8988T (cell line): ENCODE data around the gene PIP5K1B.

Source experiments
- DNase-seq: peaks from one replicate; pipeline ENCODE4 v3.0.0; 2011

The PIP5K1B gene

DNA sequence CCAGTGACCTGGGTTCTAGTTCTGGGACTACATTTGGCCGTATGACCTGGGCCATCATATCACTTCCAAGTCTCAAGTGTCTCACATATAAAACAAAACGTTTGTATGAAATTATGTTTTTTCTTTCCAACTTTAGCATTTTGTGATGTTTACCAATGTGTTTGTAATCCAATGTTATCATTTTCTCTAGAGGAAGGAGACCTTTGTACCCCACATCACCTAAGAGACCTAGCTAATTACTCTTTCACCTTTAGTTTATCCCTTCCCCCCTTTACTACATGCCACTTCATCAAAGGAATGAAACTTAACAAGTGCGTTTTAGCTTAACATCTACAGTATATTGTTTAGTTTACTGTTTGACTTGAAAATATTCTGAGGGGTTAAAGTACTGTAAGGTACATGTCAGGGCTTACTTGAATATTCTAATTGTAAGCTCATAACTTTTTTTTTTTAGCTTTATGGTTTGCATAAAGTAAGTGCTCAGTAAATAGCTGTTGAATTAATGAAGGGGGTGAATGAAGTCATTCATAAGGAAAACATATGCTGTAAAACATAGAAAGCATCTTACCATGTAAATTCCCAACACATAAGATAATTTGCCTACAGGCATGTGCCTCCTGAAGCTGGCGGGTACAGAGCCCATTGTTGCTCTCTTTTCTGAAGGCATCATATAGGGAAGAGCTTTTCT, 2.9 kb downstream of the PIP5K1B start:
- DNase-seq, result no peak

DNA sequence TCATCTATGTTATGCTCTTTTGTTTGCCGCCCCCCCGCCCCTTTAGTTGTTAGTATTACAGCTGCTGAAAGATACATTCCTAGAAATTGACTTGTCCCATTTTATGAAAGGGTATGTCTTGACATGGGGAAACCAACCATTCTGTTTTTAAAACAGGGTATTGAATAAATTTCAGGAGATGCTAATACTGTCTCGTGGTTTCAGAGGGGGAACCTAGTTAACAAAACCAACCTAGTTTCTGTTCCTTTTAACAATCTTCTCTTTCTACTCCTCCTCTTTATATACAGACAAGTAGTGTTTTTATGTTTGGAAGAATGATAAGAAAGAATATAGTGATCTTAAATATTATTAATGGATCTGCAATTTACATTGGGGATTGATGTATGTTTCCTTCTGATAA, 3.5 kb downstream of the PIP5K1B start:
- no peak for DNase-seq

DNA sequence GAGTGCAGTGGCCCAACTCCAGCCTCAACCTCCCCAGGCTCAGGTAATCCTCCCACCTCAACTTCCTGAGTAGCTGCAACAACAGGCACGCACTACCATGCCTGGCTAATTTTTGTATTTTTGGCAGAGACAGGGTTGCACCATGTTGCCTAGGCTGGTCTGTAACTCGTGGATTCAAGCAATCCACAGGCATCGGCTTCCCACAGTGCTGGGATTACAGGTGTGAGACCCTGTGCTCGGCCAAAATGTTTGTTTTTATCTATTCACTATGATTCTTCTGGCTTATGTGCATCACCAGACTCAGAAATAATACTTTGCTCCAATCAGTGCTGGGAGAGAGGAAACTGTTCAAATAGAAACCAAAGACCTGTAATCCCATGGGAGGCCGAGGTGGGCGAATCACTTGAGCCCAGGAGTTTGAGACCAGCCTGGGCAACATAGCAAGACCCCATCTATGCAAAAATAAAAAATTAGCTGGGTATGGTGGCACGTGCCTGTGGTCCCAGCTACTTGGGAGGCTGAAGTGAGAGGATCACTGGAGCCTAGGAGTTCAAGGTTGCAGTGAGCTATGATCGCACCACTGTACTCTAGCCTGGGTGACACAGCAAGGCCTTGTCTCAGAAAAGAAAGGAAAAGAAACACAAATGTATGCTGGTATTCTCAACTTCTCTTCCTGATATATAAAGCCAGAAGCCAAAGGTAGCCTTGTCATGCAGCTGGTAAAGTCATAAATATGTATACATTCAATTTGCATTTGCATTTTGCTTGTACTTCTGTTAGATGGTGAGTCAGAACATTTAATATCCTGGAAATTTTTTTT, 4.5 kb downstream of the PIP5K1B start:
- DNase-seq, result no peak

GRCh38 chr9:68710111-68710471, 5.1 kb downstream of the PIP5K1B start:
- no peak for DNase-seq

DNA sequence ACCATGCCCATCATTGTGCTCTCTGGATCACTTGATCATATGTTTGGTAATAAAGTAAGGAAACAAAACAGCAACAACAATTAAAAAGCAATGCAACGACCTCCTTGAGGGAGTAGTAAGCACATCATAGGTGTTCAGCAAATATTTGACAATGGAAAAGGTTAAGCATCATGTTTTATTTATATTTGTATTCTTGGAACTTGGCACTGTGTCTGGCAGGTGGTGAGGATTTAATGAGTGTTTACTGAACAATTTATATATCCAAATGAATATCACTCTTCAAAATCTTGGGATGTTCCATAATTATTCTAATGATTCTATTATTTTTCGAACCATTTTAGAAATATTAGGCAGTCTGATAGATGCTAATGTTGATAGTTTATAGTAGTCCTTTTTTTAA, 6.2 kb downstream of the PIP5K1B start:
- DNase-seq, result no peak

DNA sequence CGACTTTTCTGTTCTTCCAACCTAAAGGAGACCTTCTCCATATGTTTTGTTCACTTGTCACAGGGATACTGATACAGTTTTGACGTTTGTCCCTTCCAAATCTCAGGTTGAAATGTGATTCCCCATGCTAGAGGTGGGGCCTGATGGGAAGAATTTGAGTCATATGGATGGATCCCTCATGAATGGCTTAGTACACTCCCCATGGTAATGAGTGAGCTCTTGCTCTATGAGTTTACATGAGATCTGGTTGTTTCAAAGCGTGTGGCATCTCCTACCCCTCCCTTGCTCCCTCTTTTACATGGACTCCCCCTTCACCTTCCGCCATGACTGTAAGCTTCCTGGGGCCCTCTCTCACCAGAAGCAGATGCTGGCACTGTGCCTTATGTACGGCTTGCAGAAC, 6.9 kb downstream of the PIP5K1B start:
- DNase-seq, result no peak

GRCh38 chr9:68714416-68715180, 9.6 kb downstream of the PIP5K1B start:
- DNase-seq, result no peak

- no peak for DNase-seq
Observed at GRCh38 chr9:68715181-68715456, 10.1 kb downstream of the PIP5K1B start.

DNA sequence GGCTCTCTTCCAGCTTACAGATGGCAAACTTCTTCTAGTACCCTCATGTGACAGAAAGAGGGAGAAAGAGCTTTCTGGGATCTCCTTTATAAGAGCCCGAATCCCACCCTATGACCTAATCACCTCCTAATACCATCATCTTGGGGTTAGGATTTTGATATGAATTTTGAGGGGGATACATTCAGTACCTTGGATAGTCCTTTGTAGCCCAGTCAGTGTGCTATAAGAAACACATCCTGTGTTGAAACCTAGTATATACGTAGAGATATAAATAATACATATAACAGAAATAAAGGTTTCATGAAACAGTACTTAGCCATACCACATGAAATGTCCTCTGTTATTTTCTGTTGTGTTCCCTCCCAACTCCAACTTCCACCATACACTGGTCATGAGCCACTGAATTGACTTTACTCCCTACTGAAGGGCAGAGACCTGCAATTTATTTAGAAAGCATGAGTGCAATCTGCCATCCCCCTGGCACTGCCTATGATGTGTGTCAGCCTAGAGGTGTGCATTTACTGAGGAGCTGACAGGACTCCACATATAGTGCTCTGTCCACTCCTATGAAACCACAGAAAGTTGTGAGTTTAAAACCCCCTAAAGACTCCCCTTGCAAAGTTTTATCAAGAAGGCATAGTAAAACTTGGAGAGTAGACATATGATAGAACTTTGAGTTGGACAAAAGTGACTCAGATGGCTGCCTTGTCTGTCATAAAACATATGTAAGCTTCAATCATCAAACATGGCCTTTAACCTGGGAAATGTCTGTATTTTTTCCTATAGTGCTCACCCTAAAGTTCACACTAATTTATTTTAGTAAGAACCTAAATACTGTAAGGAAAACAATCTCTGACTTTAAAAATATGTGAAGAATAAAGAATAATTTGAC, 12.8 kb downstream of the PIP5K1B start:
- DNase-seq, result no peak

DNA sequence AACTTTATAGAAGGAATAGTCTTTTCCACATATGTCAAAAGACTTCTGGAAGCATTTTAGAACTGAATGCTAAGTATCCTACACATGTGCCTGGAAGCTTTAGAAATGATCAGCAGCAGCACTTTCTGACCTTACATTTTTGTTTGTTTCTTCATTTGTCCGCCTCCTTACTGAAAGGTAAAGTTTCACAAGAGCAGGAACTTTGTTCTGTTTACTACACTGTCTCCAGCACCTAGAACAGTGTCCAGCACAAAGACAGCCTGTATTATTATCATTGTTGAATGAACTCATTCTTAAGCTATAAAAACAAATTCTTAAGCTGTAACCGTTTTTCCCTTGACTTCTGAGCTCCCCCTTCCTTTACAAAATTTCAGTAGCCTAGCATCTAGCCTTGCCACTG, 14.8 kb downstream of the PIP5K1B start:
- DNase-seq, result no peak

DNA sequence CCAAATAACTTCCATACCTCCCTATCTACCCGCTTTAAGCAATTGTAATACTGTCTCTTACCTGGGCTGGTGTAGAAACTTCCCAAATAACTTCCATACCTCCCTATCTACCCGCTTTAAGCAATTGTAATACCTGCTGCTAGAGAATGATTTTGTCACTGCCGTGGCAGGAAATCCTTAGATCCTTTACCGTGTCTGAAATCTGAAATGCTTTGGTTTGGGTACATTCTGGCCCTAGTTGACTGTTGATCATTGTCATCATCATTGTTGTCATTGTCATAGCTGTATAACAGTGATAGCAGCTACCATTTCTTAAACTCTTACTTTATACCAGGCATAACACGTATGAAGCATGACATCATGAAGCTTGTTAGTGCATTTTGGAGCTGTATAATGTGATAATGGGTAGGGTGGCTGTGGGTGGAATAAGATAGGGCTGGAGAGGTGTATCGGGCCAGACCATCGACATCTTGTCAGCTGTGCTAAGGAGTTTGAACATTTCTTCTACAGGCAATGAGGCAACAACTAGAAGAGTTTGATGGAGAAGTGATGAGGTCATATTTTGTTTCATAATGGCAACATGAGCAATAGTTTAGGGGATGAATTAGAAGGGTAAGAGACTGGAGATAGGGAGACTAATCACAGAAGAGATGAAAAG, 15.7 kb downstream of the PIP5K1B start:
- DNase-seq, result no peak

DNA sequence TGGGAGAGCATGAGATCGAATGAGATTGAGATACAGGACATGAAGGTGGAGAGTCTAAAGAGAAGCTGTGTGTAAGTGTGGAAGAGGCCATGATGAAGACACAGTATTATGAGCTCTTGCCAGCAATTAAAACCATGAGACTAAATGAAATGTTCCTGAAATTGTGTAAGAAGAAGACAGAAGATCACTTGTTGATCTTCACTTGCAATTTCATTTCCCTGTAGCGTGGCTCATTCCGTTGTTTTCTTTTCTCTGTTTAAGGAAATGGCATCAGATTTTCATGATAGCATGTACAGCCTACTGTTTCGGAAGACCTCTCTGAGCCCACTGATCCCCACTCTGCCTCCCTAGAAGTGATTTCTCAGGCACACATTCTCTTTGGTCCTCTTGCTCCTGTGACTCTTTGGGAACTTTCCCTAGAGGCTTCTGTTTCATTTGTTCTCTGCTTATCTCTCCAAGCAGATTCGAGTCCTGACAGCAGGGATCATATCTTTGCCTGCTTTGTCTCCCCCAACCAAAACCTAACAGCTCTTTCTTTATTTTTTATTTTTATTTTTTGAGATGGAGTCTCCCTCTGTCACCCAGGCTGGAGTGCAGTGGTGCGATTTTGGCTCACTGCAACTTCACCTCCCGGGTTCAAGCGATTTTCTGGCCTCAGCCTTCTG, 16.8 kb downstream of the PIP5K1B start:
- no peak for DNase-seq

GRCh38 chr9:68725070-68725469, 20.0 kb downstream of the PIP5K1B start:
- no peak for DNase-seq

DNA sequence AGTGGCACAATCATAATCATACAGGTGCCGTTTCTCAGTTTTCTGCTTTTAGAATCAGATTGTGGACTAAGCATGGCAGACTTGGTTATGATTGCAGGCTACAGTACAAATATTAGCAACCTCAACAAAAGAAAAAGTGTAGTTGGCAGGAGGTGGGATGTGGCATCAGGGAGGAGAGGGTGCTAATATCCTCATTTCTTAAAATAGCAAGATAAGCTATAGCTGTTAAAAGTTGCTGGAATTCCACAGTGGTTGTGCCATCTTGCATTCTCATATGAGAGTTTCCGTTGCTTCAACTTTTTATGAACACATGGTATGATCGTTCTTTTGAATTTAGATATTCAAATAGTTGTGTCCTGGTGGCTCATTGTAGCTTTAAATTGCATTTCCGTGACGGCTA, 21.4 kb downstream of the PIP5K1B start:
- DNase-seq, result no peak

- DNase-seq, result no peak
Observed at GRCh38 chr9:68727636-68728035, 22.6 kb downstream of the PIP5K1B start.

GRCh38 chr9:68728731-68729130, 23.7 kb downstream of the PIP5K1B start:
- no peak for DNase-seq

DNA sequence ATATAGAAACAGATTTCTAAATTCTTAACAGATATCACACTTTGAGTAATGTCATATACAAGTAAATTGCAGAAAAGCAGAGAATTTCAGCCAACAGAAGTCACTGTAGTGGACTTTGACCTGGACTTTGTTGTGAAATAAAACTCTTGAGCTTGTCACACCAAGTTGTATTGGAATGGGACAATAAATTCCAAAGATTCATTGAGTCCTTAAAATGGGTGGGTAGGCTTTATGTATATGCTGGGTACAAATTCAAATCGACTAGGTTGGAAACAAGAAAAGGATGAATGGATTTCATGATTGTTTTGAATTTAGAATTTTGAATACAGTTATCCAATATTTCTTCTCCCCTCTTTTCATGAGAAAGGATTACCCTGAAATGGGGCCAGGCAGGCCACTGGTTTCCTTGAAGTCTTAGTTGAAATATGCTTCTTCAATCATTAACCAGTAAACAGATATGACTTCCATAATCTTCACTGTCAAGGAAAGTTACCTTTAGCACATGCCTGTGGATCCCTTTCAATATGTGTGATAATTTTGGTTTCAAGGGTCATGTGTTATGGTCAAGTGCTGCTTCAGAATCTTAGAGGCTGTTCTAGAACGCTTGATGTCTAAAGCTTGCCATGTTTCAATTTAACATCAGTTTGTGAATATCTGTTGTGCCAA, 25.7 kb downstream of the PIP5K1B start:
- DNase-seq, result no peak

DNA sequence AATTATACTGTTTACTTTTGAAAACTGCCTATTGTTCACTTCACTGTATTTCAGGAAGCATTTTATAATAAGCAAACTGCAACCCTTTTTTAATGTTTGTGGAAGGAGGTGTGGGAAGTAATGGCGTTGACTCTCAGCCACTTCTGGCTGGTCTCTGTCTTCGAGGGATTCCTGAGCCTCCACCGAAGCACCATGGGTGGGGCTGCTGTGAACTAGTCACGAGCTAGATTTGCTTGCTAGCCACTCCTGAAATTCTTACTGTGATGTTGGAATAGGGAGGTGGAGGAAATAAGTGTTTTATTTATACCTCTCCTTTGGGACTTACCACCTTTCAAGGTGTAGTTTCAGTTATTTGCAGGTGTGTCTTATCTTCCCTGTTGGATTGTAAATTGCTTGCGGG, 26.8 kb downstream of the PIP5K1B start:
- DNase-seq, result no peak

DNA sequence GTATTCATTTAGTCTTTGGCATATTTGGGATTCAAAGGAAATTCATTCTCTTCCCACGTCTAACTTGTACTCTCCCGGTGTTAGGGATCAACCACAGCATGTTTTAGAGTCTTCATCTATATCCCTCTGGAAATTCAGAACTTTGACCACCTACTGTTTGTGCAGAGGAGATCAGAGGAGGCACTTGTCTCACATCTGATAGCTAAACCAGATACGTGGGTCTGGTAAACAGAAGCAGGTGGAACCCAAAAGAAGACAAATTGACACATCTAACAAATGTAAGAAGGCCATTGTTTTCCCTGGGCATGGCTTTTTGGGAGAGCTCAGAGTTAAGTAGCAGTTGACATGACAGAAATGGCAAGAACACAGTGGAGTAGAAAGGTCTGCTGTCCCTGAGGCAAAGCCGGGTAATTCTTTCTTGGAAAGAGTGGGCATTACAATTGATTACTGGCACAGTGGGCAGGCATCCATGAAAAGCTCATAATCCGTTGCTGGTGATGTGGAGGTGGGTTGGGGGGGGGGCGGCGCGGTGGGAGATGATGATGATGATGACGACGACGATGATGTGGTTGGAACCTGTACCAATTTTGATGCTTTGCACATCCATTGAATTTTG, 27.5 kb downstream of the PIP5K1B start:
- DNase-seq, result no peak

GRCh38 chr9:68733021-68733405, 28.0 kb downstream of the PIP5K1B start:
- DNase-seq, result no peak

DNA sequence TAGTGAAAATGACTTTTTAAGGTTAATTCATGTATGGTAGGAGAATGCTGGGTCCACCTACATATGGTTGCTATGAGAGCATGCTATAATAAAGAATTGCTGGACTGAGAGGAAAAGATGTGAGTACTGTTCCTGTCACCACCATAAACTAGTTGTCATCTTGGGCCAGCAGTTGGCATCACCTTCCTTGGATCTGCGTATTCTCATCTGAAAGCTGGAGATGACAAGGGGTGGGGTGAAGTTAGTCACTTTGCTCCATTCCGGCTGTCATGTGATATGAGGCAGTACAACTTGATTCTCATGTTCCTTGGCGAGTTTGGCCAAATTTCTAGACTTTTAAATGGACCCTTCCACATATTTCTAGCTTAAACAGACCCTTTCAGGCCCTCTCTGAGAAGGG, 33.3 kb downstream of the PIP5K1B start:
- DNase-seq, result no peak
